GM23248 (cell line): ENCODE measurements around the gene PCK2. TPM values are rescaled to one million over a fixed set of nuclear protein-coding genes. Genes with fewer than 3 reads are reported as not detected.

Source experiments
- DNase-seq: peaks from one replicate; pipeline ENCODE4 v3.0.0-alpha.2; 2015
- H2AFZ ChIP-seq: fragments of 200-600 bp; sonication (generic); 2 replicates; pipeline ENCODE4 v1.6.1; 2016; ENCODE audit warnings: antibody characterized with exemption
- H3F3A ChIP-seq: fragments of 200-600 bp; sonication (generic); 2 replicates; pipeline ENCODE4 v1.6.1; 2016; ENCODE audit warnings: mild to moderate bottlenecking, antibody characterized with exemption, mixed run types; ENCODE audit not compliant: insufficient read depth
- H3K27ac ChIP-seq: fragments of 200-600 bp; sonication (generic); 2 replicates; pipeline ENCODE4 v1.5.1; 2016; ENCODE audit warnings: mild to moderate bottlenecking
- H3K27me3 ChIP-seq: fragments of 200-600 bp; sonication (generic); replicated peaks from 2 replicates; pipeline ENCODE4 v1.6.1; 2016; ENCODE audit warnings: mild to moderate bottlenecking; ENCODE audit not compliant: insufficient read depth
- H3K36me3 ChIP-seq: fragments of 200-600 bp; sonication (generic); 2 replicates; pipeline ENCODE4 v1.6.1; 2016; ENCODE audit warnings: low read depth, mild to moderate bottlenecking
- H3K4me1 ChIP-seq: fragments of 200-600 bp; sonication (generic); 2 replicates; pipeline ENCODE4 v1.6.1; 2016; ENCODE audit warnings: mild to moderate bottlenecking; ENCODE audit not compliant: insufficient read depth
- H3K4me2 ChIP-seq: fragments of 200-600 bp; sonication (generic); one replicate; pipeline ENCODE4 v1.6.1; 2016; ENCODE audit warnings: mild to moderate bottlenecking; ENCODE audit not compliant: unreplicated experiment
- H3K4me3 ChIP-seq: fragments of 200-600 bp; sonication (generic); 2 replicates; pipeline ENCODE4 v1.5.1; 2016; ENCODE audit warnings: mild to moderate bottlenecking
- H3K79me2 ChIP-seq: fragments of 200-600 bp; sonication (generic); 2 replicates; pipeline ENCODE4 v1.6.1; 2016; ENCODE audit warnings: mild to moderate bottlenecking; ENCODE audit not compliant: insufficient read depth
- H3K9ac ChIP-seq: fragments of 200-600 bp; sonication (generic); 2 replicates; pipeline ENCODE4 v1.6.1; 2016; ENCODE audit warnings: mild to moderate bottlenecking
- H3K9me2 ChIP-seq: fragments of 200-600 bp; sonication (generic); 2 replicates; pipeline ENCODE4 v1.6.1; 2016; ENCODE audit warnings: mixed run types, mild to moderate bottlenecking, moderate library complexity; ENCODE audit not compliant: insufficient read depth
- H3K9me3 ChIP-seq: fragments of 200-600 bp; sonication (generic); one replicate; pipeline ENCODE4 v1.6.1; 2017; ENCODE audit warnings: low read depth
- H4K20me1 ChIP-seq: fragments of 200-600 bp; sonication (generic); 2 replicates; pipeline ENCODE4 v1.6.0; 2016; ENCODE audit not compliant: insufficient read depth
- EZH2 ChIP-seq: fragments of 200-600 bp; sonication (generic); IDR thresholded peaks from 2 replicates; pipeline ENCODE4 v1.6.1; 2018; ENCODE audit warnings: antibody characterized with exemption, mild to moderate bottlenecking; ENCODE audit not compliant: insufficient read depth, poor library complexity, severe bottlenecking
- EZH2phosphoT487 ChIP-seq: fragments of 200-600 bp; sonication (generic); IDR thresholded peaks from 2 replicates; pipeline ENCODE4 v1.6.1; 2018; ENCODE audit warnings: antibody characterized with exemption, moderate library complexity, mild to moderate bottlenecking, low read depth; ENCODE audit not compliant: insufficient read depth
- WGBS, 2 experiments: methylation state at CpG; one replicate each; pipeline ENCODE4 v1.1.6; 2015 to 2017; ENCODE audit warnings: low lambda C conversion rate in 2 of 2, low coverage in 1 of 2; ENCODE audit errors: missing lambda C conversion rate in 2 of 2; 5-methylcytosine and 5-hydroxymethylcytosine counted together
- in situ Hi-C: fragments of 300-500 bp; cut with MboI; formaldehyde crosslinking; loops from 2 replicates; pipeline ENCODE4 v1.15.0; 2020
- polyA plus RNA-seq: library from polyadenylated mRNA; unstranded; fragments of >200 nt; fragmentation: Nextera tagmentation; extraction: Ambion mirVana; gene quantifications from 2 replicates; pipeline ENCODE4 v1.2.1, GENCODE V29; 2016
- total RNA-seq: library from RNA; depleted of rRNA; stranded (reverse); fragments of >200 nt; shearing (Covaris generic); gene quantifications from 2 replicates; pipeline ENCODE4 v1.2.3, GENCODE V29; 2014

The PCK2 gene
- total and polyA plus RNA-seq, 2 experiments from 2014 or later: 84.3 to 148 TPM

DNA sequence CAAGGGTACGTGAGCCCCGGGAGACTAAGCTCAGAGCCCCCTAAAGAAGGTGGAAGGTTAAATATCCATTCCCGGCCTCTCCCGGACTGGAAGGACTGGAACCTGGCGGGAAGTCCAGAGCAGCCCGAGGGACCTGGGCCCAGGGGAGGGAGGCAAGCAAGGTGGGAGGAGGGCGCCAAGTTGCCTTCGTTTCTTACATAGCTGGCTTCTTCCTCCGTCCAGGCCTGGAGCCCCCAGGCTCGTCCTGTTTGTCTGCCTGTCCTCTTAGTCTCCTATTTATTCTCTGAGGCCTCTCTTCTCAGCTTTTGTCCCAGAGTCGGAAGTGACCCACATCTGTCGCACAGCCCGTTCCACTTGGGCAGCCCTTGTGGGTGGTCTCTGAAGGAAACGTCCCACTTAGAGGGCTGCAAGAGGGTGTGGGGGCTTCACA, 745 bp downstream of the PCK2 start:
- peaks cover 15% of the 10 kb centered on the region; the same call in 1 of the 2 replicates for H3K36me3 ChIP-seq
- peaks cover 30% of the 10 kb centered on the region for H3K79me2 ChIP-seq
- peak overlapping the region; percentile 91 for H3K9ac ChIP-seq
- H3K4me2 ChIP-seq: peak overlapping the region; percentile 90
- 2% methylated on average over 14 of the region's 14 CpGs for WGBS, 2 experiments
- no peaks in the 10 kb centered on the region for H3K9me3 ChIP-seq
- H3F3A ChIP-seq: peaks cover 12% of the 10 kb centered on the region
- in situ Hi-C loops: no loop called here
- no peak for TF ChIP-seq EZH2phosphoT487
- TF ChIP-seq EZH2: no peak
- H3K4me3 ChIP-seq: peak overlapping the region; percentile 94
- H3K27ac ChIP-seq: peak overlapping the region; percentile 70
- DNase-seq: no peak
- H3K9me2 ChIP-seq: no peaks in the 10 kb centered on the region
- peak overlapping the region; percentile 75 for H2AFZ ChIP-seq
- no peaks in the 10 kb centered on the region for H4K20me1 ChIP-seq
- no peaks in the 10 kb centered on the region for H3K27me3 ChIP-seq
- peaks cover 10% of the 10 kb centered on the region for H3K4me1 ChIP-seq

DNA sequence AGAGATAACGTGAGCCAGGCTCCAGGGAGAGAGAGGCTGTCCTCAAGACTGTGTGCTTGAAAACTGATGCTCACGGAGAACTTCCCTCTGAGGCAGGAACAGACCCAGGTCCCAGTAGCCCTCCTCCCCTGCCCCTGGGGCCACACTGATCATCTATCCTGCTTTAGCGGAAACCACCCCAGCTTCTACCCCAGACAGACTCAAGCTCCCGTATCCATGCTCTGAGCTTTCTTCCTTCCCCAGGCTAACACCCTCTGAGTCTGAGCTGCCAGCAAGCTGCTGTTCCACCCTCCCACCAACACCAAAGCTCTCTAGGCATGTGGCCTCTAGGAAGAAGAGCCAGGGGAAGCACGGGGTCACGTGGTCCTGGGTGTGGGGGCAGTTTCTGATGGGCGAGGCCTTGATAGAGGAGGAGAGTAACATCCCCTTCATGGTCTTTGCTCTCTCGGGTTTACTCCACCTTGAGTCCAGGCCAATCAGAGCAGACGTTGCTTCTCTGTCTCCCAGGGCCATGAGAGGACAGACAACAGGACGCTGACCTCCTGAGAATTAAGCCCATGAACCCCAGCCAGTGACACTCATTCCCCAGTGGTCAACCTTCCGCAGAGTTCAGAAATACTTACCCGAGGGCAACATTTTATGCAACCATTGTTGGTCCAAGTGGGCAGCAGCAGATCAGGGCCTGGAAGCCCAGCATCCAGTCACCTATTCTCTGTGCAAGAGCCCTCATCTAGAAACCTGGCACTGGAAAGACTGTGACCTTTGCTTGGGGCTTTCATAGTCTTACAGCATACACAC, 1.4 kb downstream of the PCK2 start:
- H3K79me2 ChIP-seq: peaks cover 30% of the 10 kb centered on the region
- no peaks in the 10 kb centered on the region for H3K9me2 ChIP-seq
- H3F3A ChIP-seq: peaks cover 12% of the 10 kb centered on the region
- DNase-seq: peak; percentile 77
- no peaks in the 10 kb centered on the region for H3K27me3 ChIP-seq
- H3K9me3 ChIP-seq: no peaks in the 10 kb centered on the region
- in situ Hi-C loops: no loop called here
- H4K20me1 ChIP-seq: no peaks in the 10 kb centered on the region
- peak overlapping the region; percentile 91 for H3K9ac ChIP-seq
- H3K27ac ChIP-seq: peak overlapping the region; percentile 70; the same call in 1 of the 2 replicates
- peak overlapping the region; percentile 90 for H3K4me2 ChIP-seq
- H3K36me3 ChIP-seq: peaks cover 21% of the 10 kb centered on the region; the same call in 1 of the 2 replicates
- H3K4me1 ChIP-seq: peaks cover 10% of the 10 kb centered on the region
- peak overlapping the region; percentile 75 for H2AFZ ChIP-seq
- no peak for TF ChIP-seq EZH2phosphoT487
- no peak for TF ChIP-seq EZH2
- 28 to 30% methylated on average over 12 of the region's 12 CpGs for WGBS, 2 experiments
- peak overlapping the region; percentile 94 for H3K4me3 ChIP-seq

DNA sequence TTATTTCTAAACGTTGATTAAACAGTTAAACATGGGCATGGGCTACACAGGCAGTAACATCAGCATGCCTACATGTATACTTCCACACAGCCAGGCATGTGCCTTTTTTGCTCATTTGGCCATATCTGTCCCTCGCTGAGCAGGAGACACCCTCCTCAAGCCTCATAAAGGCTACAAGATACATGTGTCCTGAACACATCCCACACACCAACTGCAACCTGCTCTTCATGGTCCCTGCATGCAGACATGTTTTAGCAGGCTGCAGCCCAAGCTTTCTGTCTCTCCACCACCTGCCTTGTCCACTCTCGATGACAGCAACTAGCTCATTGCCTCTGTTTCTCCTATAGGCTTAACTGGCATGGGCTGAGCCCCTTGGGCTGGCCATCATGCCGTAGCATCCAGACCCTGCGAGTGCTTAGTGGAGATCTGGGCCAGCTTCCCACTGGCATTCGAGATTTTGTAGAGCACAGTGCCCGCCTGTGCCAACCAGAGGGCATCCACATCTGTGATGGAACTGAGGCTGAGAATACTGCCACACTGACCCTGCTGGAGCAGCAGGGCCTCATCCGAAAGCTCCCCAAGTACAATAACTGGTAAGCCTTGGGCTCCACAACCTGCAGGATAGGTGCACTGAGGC, 2.6 kb downstream of the PCK2 start:
- Histone ChIP-seq H3K79me2 (peaks cover 30% of the 10 kb centered on the region), H3K9ac (no peak overlapping the region), H3F3A (peaks cover 12% of the 10 kb centered on the region), H2AFZ (no peak overlapping the region), H3K4me2 (no peak overlapping the region), H3K4me1 (peaks cover 10% of the 10 kb centered on the region), H3K9me3 (no peaks in the 10 kb centered on the region), H3K36me3 (peaks cover 31% of the 10 kb centered on the region; the same call in 1 of the 2 replicates), H3K27me3 (no peaks in the 10 kb centered on the region), H3K4me3 (no peak overlapping the region), H3K9me2 (no peaks in the 10 kb centered on the region), H4K20me1 (no peaks in the 10 kb centered on the region), H3K27ac (no peak overlapping the region)
- TF ChIP-seq EZH2phosphoT487 (no peak), EZH2 (no peak)
- no peak for DNase-seq
- in situ Hi-C loops: no loop called here
- WGBS, 2 experiments: 90 to 92% methylated on average over 8 of the region's 8 CpGs

DNA sequence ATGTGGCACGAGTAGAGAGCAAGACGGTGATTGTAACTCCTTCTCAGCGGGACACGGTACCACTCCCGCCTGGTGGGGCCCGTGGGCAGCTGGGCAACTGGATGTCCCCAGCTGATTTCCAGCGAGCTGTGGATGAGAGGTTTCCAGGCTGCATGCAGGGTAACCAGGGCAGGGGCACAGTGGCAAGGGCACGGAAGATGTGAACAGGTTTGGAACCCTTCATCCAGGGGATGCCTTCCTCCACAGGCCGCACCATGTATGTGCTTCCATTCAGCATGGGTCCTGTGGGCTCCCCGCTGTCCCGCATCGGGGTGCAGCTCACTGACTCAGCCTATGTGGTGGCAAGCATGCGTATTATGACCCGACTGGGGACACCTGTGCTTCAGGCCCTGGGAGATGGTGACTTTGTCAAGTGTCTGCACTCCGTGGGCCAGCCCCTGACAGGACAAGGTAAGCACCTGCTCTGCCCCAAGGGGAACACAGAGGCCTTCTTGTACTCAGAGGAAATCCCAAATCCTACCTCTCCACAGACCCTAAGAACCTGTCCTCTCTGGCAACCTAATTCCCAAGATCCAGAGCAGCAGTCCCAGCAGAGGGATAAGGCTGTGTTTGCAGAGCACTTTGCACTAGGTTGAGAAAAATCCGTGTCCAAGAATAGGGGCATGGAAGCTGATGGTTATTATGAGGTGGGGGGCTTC, 4.3 kb downstream of the PCK2 start:
- Histone ChIP-seq H3K4me1 (peaks cover 10% of the 10 kb centered on the region), H3K9me2 (no peaks in the 10 kb centered on the region), H3F3A (peaks cover 8% of the 10 kb centered on the region), H3K36me3 (peaks cover 47% of the 10 kb centered on the region; the same call in 1 of the 2 replicates), H3K9me3 (no peaks in the 10 kb centered on the region), H3K4me3 (no peak overlapping the region), H3K27ac (no peak overlapping the region), H3K9ac (no peak overlapping the region), H3K79me2 (peaks cover 30% of the 10 kb centered on the region), H2AFZ (no peak overlapping the region), H3K27me3 (no peaks in the 10 kb centered on the region), H3K4me2 (no peak overlapping the region), H4K20me1 (no peaks in the 10 kb centered on the region)
- 90 to 94% methylated on average over 16 of the region's 16 CpGs for WGBS, 2 experiments
- TF ChIP-seq EZH2: no peak
- TF ChIP-seq EZH2phosphoT487: no peak
- DNase-seq: no peak
- in situ Hi-C loops: no loop called here
